Stimulated activated CD8-positive, alpha-beta memory T cell treated with anti-CD3 and anti-CD28 coated beads, Interleukin-12 subunit alpha, Interleukin-12 subunit beta, amount 100 ng/mL, for 24 hours (primary cell): ENCODE data around the gene AUTS2.

Experiments used
- DNase-seq: peaks from one replicate; pipeline ENCODE4 v3.0.0-alpha.2; 2020; ENCODE audit errors: extremely low read depth

AUTS2 gene

GRCh38 chr7:69939317-69939716 lies 341.0 kb downstream of the AUTS2 start:
- no peak for DNase-seq

- no peak for DNase-seq
Observed at GRCh38 chr7:69941077-69941651, 342.9 kb downstream of the AUTS2 start.

GRCh38 chr7:69942573-69942972 lies 344.3 kb downstream of the AUTS2 start:
- DNase-seq = no peak

- no peak for DNase-seq
Observed at GRCh38 chr7:69946901-69947300, 348.6 kb downstream of the AUTS2 start.

GRCh38 chr7:69947998-69948397 lies 349.7 kb downstream of the AUTS2 start:
- DNase-seq = no peak

GRCh38 chr7:69949122-69949521 lies 350.8 kb downstream of the AUTS2 start:
- DNase-seq = no peak

- no peak for DNase-seq
Observed at GRCh38 chr7:69951458-69951857, 353.2 kb downstream of the AUTS2 start.

GRCh38 chr7:69953136-69954067 lies 355.1 kb downstream of the AUTS2 start:
- no peak for DNase-seq

GRCh38 chr7:69956541-69956940 lies 358.3 kb downstream of the AUTS2 start:
- DNase-seq = no peak

- DNase-seq = no peak
Observed at GRCh38 chr7:69957661-69958060, 359.4 kb downstream of the AUTS2 start.

- DNase-seq = no peak
Observed at GRCh38 chr7:69959789-69960499, 361.7 kb downstream of the AUTS2 start.

GRCh38 chr7:69961436-69961835 lies 363.2 kb downstream of the AUTS2 start:
- DNase-seq = no peak

GRCh38 chr7:69962186-69963065 lies 364.2 kb downstream of the AUTS2 start:
- DNase-seq = no peak

GRCh38 chr7:69963393-69963792 lies 365.1 kb downstream of the AUTS2 start:
- no peak for DNase-seq

- no peak for DNase-seq
Observed at GRCh38 chr7:69966766-69967591, 368.7 kb downstream of the AUTS2 start.

GRCh38 chr7:69967689-69968450 lies 369.6 kb downstream of the AUTS2 start:
- no peak for DNase-seq

GRCh38 chr7:69968969-69969556 lies 370.8 kb downstream of the AUTS2 start:
- DNase-seq = no peak

- DNase-seq = no peak
Observed at GRCh38 chr7:69981646-69982045, 383.4 kb downstream of the AUTS2 start.

- no peak for DNase-seq
Observed at GRCh38 chr7:69982197-69982596, 383.9 kb downstream of the AUTS2 start.

GRCh38 chr7:69989551-69989950 lies 391.3 kb downstream of the AUTS2 start:
- DNase-seq = no peak
